Right lobe of liver (tissue), 4 donors: ENCODE results near the gene OR51G1.

Experiments used
- POLR2A ChIP-seq: fragments of 450-650 bp; IDR thresholded peaks from one replicate; pipeline ENCODE4 v1.6.1; 2017; ENCODE audit warnings: antibody characterized with exemption, mild to moderate bottlenecking
- TF ChIP-seq, protein P1 (sequence below), 4 donors: fragments of 200-600 bp in 3 of 4; fragments of 450-650 bp in 1 of 4; IDR thresholded peaks; one replicate each; pipeline versions ENCODE4 v1.5.1 to v1.8.0; 2016 to 2022; ENCODE audit warnings: antibody characterized with exemption in 4 of 4, mild to moderate bottlenecking in 2 of 4
- donor health status: DM: no; HTN: no; CAD: no.
- donor health status: DM: no; HTN: no; CAD: no.
- donor health status: DM: no; HTN: yes; CAD: no.

GRCh38 chr11:4881188-4881587 lies 43.0 kb downstream of the OR51G1 start:
- TF ChIP-seq, protein P1, sequence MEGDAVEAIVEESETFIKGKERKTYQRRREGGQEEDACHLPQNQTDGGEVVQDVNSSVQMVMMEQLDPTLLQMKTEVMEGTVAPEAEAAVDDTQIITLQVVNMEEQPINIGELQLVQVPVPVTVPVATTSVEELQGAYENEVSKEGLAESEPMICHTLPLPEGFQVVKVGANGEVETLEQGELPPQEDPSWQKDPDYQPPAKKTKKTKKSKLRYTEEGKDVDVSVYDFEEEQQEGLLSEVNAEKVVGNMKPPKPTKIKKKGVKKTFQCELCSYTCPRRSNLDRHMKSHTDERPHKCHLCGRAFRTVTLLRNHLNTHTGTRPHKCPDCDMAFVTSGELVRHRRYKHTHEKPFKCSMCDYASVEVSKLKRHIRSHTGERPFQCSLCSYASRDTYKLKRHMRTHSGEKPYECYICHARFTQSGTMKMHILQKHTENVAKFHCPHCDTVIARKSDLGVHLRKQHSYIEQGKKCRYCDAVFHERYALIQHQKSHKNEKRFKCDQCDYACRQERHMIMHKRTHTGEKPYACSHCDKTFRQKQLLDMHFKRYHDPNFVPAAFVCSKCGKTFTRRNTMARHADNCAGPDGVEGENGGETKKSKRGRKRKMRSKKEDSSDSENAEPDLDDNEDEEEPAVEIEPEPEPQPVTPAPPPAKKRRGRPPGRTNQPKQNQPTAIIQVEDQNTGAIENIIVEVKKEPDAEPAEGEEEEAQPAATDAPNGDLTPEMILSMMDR (IDR thresholded peaks at IDR 0.05) = no peak
- TF ChIP-seq POLR2A = no peak
